ENCODE data around the gene EXOG. TPM values are rescaled to one million over a fixed set of nuclear protein-coding genes. Genes with fewer than 3 reads are reported as not detected.

The EXOG gene
- total RNA-seq, 1 experiment from 2014 or later = 13.7 TPM

GRCh38 chr3:38511546-38511945, 15.4 kb downstream of the EXOG start (continued):
- TF ChIP-seq E2F5 (CRISPR knock-in tag; IDR thresholded peaks at IDR 0.05) = no peak
- no peak for TF ChIP-seq CREM (CRISPR knock-in tag; IDR thresholded peaks at IDR 0.05)
- TF ChIP-seq NFATC4 (CRISPR knock-in tag; IDR thresholded peaks at IDR 0.05) = no peak
- TF ChIP-seq CDX4 (CRISPR knock-in tag; IDR thresholded peaks at IDR 0.05; ENCODE audit: borderline replicate concordance) = no peak

- Mint-ChIP-seq H3K27ac (no peak overlapping the region), H3K4me1 (peaks cover 21% of the 10 kb centered on the region), H3K27me3 (ENCODE audit: low read depth) (no peaks in the 10 kb centered on the region), H3K36me3 (peaks cover 24% of the 10 kb centered on the region), H3K4me3 (no peak overlapping the region), H3K9me3 (0 out of 2 replicates have a peak, but pooled peaks cover 4% of the 10 kb centered on the region)
- ChIA-PET POLR2A (no interaction called here), CTCF (interaction anchor here (0.7 to 1.3 kb wide), 3 partner anchors 19 to 140 kb away, joined by 3 read pairs; partner anchors contain the start of gene EXOG)
- no peak for DNase-seq (ENCODE audit: low spot score)
- ATAC-seq = no peak
- TF ChIP-seq ZNF512 (CRISPR knock-in tag; IDR thresholded peaks at IDR 0.05; ENCODE audit: borderline replicate concordance) = no peak
- no peak for TF ChIP-seq SP1 (CRISPR knock-in tag; conservative IDR thresholded peaks at IDR 0.05)
- TF ChIP-seq CTCF (IDR thresholded peaks at IDR 0.05) = no peak
- no peak for TF ChIP-seq AR (CRISPR knock-in tag; IDR thresholded peaks at IDR 0.05)
- TF ChIP-seq CREB1 (CRISPR knock-in tag; IDR thresholded peaks at IDR 0.05) = no peak
- no peak for TF ChIP-seq MYBL2 (CRISPR knock-in tag; IDR thresholded peaks at IDR 0.05)
Observed at GRCh38 chr3:38515367-38515766, 19.2 kb downstream of the EXOG start.

- no peak overlapping the region for H3K27ac Mint-ChIP-seq
- no peak overlapping the region for H3K4me3 Mint-ChIP-seq
- H3K9me3 Mint-ChIP-seq = 0 out of 2 replicates have a peak, but pooled peaks cover 4% of the 10 kb centered on the region
- H3K27me3 Mint-ChIP-seq (ENCODE audit: low read depth) = no peaks in the 10 kb centered on the region
- DNase-seq (ENCODE audit: low spot score) (no peak), ATAC-seq (no peak)
- peaks cover 34% of the 10 kb centered on the region for H3K4me1 Mint-ChIP-seq
- H3K36me3 Mint-ChIP-seq = peaks cover 24% of the 10 kb centered on the region
- no peak for TF ChIP-seq SMAD4 (CRISPR knock-in tag; IDR thresholded peaks at IDR 0.05)
- TF ChIP-seq ATF6 (CRISPR knock-in tag; IDR thresholded peaks at IDR 0.05) = no peak
- no peak for TF ChIP-seq ZNF425 (CRISPR knock-in tag; conservative IDR thresholded peaks at IDR 0.05)
- no peak for TF ChIP-seq ZBTB43 (CRISPR knock-in tag; IDR thresholded peaks at IDR 0.05)
- no peak for TF ChIP-seq ZNF671 (CRISPR knock-in tag; IDR thresholded peaks at IDR 0.05)
- TF ChIP-seq NFE2L1 (CRISPR knock-in tag; IDR thresholded peaks at IDR 0.05) = no peak
- no peak for TF ChIP-seq NR1H2 (CRISPR knock-in tag; IDR thresholded peaks at IDR 0.05)
- TF ChIP-seq CBFB (CRISPR knock-in tag; IDR thresholded peaks at IDR 0.05; ENCODE audit: low read depth) = no peak
- ChIA-PET CTCF (interaction anchor here (1.2 kb wide), 1 partner anchor 139 kb away, joined by 3 read pairs; no protein-coding TSS in a partner anchor), POLR2A (no interaction called here)
Observed at GRCh38 chr3:38516669-38517068, 20.5 kb downstream of the EXOG start.

Data from WTC11 (cell line).